ENCODE measurements around the gene SLC2A11.
"Not testable (repeated sequence)": the region's sequence is repeated elsewhere in the genome, so short reads cannot be mapped to it uniquely, and the experiment has no call there.

The SLC2A11 gene

GRCh38 chr22:23910496-23911190 is 53.0 kb downstream of the SLC2A11 start:
- no peak for DNase-seq

DNA sequence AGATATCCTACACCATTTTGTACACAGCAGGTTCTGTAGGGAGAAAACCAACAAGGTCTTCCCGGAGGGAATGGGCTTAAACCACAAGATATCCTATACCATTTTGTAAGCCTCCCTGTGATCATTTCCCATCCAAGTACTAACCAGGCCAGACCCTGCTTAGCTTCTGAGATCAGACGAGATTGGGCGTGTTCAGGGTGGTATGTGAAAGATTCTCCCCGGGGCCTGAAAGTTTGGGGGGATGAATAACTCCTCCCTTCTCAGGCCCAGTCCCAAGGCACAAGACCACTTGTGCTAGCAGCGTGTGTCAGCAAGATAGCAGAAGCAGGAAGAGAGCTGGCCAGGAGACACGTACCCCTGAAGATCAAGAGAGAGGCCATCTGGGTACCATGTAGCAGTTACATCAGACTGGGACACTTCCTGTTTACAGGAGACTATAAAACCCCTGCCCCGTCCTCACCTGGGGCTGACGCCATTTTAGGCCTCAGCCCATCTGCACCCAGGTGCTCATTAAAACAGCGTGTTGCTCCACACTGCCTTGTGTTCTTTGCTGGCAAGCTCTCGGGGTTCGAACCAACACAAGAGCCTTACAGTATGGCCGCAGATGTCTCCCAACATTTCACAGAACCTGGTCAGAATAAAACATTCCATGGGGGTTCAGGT is 53.8 kb downstream of the SLC2A11 start:
- no peak for DNase-seq

GRCh38 chr22:23912293-23912903 is 54.7 kb downstream of the SLC2A11 start:
- no peak for DNase-seq

DNA sequence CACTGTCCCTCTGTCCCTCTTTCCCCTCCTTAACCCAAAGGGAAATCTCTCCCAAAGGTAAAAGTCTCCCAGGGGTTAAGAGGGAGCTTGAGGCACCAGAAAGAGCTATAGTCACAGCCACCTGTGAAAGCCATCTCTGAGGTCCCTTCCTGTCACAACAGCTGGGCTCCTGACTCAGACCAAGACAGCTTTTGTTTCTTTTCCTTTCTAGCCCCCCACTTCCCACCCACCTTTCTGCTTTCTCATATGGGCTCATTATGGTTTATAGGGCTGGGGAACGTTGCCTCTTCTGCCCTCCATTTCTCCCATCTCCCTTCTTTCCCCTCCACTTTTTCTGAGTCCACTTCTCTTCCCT is 55.6 kb downstream of the SLC2A11 start:
- no peak for DNase-seq

GRCh38 chr22:23913661-23914353 is 56.1 kb downstream of the SLC2A11 start:
- peak; percentile 98 to 99 for DNase-seq

DNA sequence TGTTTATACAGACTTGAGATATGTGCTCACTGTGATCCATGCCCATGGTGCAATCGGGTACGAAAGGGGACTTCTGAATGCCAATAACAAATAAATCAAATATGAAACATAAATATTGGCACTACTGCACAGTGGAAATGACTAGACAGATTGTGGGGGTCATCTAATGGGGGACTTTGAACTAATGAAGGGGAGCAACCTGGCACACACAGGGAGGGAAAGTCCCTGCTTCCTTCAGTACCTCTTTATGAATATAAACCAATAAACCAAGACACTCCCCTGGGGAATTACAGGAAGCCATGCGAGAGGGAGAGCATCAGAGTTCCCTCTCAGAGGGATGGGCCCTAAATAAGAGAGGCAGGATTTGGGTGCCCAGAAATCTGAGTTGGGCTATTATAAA is 57.6 kb downstream of the SLC2A11 start:
- DNase-seq: no peak

- DNase-seq: not testable (repeated sequence)
Measured at GRCh38 chr22:23920267-23920611, 62.6 kb downstream of the SLC2A11 start.

DNA sequence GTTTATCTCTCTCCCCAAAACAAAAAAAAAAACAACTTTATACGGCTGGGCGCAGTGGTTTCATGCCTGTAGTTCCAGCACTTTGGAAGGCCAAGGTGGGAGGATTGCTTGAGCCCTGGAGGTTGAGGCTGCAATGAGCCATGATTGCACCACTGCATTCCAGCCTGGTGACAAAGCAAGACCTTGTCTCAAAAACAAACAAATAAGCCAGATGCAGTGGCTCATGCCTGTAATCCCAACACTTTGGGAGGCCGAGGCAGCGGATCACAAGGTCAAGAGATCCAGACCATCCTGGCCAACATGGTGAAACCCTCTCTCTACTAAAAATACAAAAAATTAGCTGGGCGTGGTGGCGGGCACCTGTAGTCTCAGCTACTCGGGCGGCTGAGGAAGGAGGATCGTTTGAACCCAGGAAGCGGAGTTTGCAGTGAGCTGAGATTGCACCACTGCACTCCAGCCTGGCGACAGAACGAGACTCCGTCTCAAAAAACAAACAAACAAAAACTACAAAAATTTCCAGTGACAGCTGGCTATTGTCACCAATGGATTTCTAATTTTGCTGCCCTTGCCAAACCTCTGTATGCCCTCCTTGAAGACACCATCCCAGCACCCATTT is 64.0 kb downstream of the SLC2A11 start:
- not testable (repeated sequence) for DNase-seq

GRCh38 chr22:23922921-23923320 is 65.2 kb downstream of the SLC2A11 start:
- no peak for DNase-seq

DNA sequence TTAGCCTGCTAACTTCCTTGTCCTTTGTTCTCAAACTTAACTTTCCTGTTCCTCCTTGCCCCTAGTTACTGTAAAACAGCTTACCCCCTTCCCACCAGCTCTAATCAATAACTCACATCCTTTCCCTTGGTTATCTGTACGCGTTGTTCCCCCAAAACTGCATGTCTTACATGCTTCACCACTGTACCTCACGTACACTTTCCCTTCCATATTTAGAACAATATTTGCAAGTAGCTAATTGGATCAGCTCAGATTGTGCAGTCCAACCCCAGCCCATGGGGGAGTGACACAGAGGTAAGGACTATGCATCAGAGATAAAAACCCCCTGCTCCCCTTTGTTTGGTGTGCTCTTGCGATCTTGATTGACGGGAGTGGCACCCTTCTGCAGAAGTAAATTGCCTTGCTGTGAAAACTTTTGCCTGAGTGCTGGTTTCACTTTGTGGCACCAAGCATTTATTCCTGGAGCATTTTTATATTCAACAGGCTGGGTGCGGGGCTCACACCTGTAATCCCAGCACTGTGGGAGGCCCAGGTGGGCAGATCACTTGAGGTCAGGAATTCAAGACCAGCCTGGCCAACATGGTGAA is 67.4 kb downstream of the SLC2A11 start:
- DNase-seq: no peak

DNA sequence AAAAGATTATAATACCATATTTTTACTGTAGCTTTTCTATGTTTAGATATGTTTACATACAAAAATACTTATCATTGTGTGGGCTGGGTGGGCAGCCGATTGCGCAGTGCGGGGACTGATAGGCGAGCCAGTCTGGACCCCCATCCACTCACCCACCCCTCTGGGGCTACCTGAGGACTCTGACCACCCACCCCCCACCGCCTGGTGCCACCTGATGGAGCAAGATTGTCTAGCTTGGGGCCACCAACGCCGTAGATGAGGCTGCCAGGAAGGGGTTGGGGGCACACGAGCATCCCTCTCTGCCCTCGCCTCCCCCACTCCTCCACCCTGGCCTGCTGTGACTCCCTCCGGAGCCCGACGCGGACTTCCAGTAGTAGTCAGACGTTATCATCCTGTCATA is 68.9 kb downstream of the SLC2A11 start:
- DNase-seq: no peak
